Cardiac fibroblast (primary cell): Measurements from ENCODE around the gene GAP43.

ENCODE experiments used
- DNase-seq, 2 donors: peaks; one replicate each; pipeline versions ENCODE4 v3.0.0 to v3.0.0-alpha.2; 2010; ENCODE audit warnings: low read depth in 2 of 2
- H3K4me3 ChIP-seq, 2 donors: replicated peaks in 1 of 2; 1 replicate in 1 of 2; 2 replicates in 1 of 2; pipeline ENCODE4 v1.5.1; 2011; ENCODE audit warnings: low read depth in 2 of 2, low read length in 2 of 2, mild to moderate bottlenecking in 2 of 2, moderate library complexity in 1 of 2
- TF ChIP-seq, protein P1 (sequence below): IDR thresholded peaks from one replicate; pipeline ENCODE4 v1.5.1; 2011; ENCODE audit warnings: low read depth, mild to moderate bottlenecking, low read length, inconsistent platforms

Gene GAP43

DNA sequence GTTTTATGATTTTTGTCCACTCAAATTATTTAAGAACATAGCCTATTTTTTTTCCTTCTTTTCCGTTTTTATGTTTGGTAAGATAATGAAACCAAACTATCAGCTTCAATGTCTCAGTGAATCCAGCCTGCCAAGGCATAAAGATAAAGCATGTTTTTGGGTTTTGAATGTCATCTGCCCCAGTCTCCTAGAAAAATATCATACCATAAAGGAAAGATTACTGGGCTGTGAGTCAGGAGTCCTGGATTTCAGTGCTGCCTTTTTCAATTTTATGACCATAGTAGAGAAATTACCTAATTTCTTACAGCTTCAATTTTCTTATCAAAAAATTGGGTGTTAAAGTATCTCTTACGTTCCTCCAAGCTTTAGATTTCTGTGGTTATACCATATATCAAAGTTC is 87.5 kb downstream of the GAP43 start:
- H3K4me3 ChIP-seq = no peak overlapping the region
- peak; percentile 31 to 54 for DNase-seq
- TF ChIP-seq, protein P1, sequence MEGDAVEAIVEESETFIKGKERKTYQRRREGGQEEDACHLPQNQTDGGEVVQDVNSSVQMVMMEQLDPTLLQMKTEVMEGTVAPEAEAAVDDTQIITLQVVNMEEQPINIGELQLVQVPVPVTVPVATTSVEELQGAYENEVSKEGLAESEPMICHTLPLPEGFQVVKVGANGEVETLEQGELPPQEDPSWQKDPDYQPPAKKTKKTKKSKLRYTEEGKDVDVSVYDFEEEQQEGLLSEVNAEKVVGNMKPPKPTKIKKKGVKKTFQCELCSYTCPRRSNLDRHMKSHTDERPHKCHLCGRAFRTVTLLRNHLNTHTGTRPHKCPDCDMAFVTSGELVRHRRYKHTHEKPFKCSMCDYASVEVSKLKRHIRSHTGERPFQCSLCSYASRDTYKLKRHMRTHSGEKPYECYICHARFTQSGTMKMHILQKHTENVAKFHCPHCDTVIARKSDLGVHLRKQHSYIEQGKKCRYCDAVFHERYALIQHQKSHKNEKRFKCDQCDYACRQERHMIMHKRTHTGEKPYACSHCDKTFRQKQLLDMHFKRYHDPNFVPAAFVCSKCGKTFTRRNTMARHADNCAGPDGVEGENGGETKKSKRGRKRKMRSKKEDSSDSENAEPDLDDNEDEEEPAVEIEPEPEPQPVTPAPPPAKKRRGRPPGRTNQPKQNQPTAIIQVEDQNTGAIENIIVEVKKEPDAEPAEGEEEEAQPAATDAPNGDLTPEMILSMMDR = no peak

DNA sequence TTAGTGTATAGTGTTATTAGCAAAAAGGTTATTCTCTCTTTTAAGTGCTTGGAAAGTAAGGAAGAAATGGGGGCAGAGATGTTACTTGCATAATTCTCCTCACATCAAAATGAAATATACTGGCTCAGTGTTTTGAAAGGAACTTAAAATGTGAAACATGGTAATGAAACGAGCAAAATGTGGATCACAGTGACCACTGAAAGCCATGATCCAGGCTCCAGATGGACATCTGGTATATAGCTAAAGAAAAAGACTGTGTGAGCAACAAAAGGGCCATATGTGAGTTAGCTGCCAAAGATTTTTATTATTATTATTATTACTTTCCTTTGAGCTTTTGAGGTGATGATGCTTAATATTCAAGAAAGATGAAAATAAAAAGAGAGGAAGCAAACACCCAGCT is 89.6 kb downstream of the GAP43 start:
- TF ChIP-seq, protein P1 = no peak
- no peak for DNase-seq

DNA sequence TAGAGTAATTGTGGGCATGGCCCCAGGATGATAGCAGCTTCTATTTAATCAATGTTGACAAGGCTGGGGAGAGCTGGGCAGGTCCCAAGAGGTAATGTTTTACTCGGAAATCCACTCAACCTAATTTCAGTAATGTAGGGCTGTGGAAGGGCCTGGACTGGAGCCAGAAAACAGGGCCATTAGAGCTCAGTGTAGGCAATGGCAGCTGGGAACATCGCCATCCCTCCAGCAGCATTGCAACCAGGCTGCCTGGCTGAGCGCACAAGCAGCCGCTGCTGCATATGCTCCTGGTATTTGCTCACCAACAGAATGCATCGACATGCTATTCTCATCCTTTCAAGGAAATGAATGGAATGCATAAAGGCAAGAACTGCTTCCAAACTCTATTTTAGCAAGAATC is 90.0 kb downstream of the GAP43 start:
- TF ChIP-seq, protein P1 = no peak
- DNase-seq = peak in 1 of 2 donors; percentile 25
- no peak overlapping the region for H3K4me3 ChIP-seq

More for the DNA sequence above, 89.6 kb downstream of the GAP43 start:
- no peak overlapping the region for H3K4me3 ChIP-seq

DNA sequence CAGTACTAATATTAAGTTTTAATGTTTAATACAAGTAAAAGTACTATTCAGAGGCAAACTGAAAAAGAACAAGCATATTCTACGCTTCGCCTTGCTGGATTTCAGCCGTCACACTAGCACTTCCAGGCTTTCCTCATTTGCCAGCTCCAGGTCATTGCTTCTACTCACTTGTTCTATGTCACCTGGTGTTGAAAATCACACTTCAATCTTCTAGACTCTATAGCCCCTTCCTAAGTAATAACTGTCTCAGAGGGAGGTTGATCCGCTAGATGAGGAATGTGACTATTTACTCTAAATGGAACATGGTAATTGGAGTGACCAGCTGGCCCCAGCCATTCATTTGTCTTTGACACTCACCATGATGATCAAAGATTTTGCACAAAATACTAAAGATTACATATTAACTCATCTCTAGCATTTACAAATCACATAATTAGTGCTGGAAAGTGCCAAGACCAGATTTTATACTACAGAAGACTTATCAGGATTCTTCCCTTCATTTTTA is 92.0 kb downstream of the GAP43 start:
- no peak overlapping the region for H3K4me3 ChIP-seq
- no peak for DNase-seq
- TF ChIP-seq, protein P1 = no peak

DNA sequence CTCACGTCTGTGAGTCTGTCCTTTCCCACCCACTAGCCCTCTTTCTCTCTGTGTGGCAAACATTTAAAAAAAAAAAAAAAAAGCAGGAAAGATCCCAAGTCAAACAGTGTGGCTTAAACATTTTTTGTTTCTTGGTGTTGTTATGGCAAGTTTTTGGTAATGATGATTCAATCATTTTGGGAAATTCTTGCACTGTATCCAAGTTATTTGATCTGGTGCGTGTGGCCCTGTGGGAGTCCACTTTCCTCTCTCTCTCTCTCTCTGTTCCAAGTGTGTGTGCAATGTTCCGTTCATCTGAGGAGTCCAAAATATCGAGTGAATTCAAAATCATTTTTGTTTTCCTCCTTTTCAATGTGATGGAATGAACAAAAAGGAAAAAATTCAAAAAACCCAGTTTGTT is 97.7 kb downstream of the GAP43 start:
- TF ChIP-seq, protein P1 = no peak
- peak in 1 of 2 donors; percentile 12 for DNase-seq
- no peak overlapping the region for H3K4me3 ChIP-seq

DNA sequence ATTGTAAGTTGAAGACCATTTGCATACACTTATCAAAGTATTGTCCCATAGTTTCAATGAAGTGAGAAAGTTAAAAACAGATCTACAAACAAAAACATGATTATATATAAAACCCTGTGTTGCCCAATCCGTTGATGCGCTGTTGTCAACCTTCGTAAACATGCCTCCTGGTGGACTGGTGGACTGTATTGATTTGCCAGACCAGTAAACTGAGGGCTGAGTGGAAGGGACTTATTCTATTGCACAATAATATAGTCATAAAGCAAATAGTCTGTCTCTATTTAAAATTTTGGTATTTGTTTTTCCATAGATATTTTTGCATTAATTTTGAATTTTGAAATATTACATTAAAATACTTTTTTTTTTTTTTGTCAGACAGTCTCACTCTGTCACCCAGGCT is 102.5 kb downstream of the GAP43 start:
- no peak overlapping the region for H3K4me3 ChIP-seq
- DNase-seq = no peak
- TF ChIP-seq, protein P1 = no peak

DNA sequence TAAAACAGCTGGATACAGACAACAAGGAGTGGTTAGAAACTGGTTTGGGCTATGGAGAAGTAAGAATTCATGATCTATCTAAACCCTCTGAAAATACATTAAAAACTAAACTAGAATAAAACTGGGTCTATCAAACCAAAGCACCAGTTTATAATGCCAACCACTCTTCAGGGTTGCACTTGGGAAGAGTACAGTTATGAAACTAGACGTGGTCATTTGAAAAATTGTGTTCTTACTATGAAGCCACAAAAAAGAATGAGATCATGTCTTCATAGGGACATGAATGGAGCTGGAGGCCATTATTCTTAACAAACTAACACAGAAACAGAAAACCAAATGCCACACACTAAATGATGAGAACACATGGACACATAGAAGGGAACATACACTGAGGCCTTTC is 103.8 kb downstream of the GAP43 start:
- no peak for DNase-seq
- TF ChIP-seq, protein P1 = no peak

More for the DNA sequence above, 103.8 kb downstream of the GAP43 start:
- H3K4me3 ChIP-seq = no peak overlapping the region
